WTC11 (cell line): ENCODE measurements around the gene CYYR1. TPM values are rescaled to one million over a fixed set of nuclear protein-coding genes. Genes with fewer than 3 reads are reported as not detected.

Experiments used
- ATAC-seq: fragments of 200-7000 bp; cut with Tn5 transposase; 2 replicates; pipeline ENCODE4 v1.10.0; 2021; ENCODE audit warnings: mild to moderate bottlenecking, moderate library complexity
- CTCF ChIA-PET: fragments of 300-600 bp; sonication (Branson Sonifier 250); formaldehyde crosslinking; loops from one replicate; lab custom pipeline; 2021; ENCODE audit warnings: antibody characterized with exemption; lab: Charles Lee
- POLR2A ChIA-PET: fragments of 350-600 bp; sonication (Branson Sonifier 250); formaldehyde crosslinking; loops from one replicate; lab custom pipeline; 2021; ENCODE audit warnings: antibody characterized with exemption; lab: Charles Lee
- DNase-seq: peaks from one replicate; pipeline ENCODE4 v3.0.0; 2021; ENCODE audit warnings: low spot score
- H3K27ac Mint-ChIP-seq: 2 replicates; pipeline ENCODE4 v1.8.0; 2021; ENCODE audit warnings: mixed read lengths
- H3K27me3 Mint-ChIP-seq: 2 replicates; pipeline ENCODE4 v1.8.0; 2021; ENCODE audit warnings: low read depth, mild to moderate bottlenecking, moderate library complexity, mixed read lengths
- H3K36me3 Mint-ChIP-seq: 2 replicates; pipeline ENCODE4 v1.8.0; 2021; ENCODE audit warnings: mixed read lengths
- H3K4me1 Mint-ChIP-seq: 2 replicates; pipeline ENCODE4 v1.8.0; 2022; ENCODE audit warnings: mixed read lengths
- H3K4me3 Mint-ChIP-seq: 2 replicates; pipeline ENCODE4 v1.8.0; 2021; ENCODE audit warnings: mild to moderate bottlenecking, moderate library complexity, mixed read lengths
- H3K9me3 Mint-ChIP-seq: 2 replicates; pipeline ENCODE4 v1.8.0; 2021; ENCODE audit warnings: mixed read lengths
- AR ChIP-seq: fragments of 250-450 bp; sonication (Bioruptor Pico); IDR thresholded peaks from 2 replicates; pipeline ENCODE4 v1.9.0; 2021; ENCODE audit warnings: mild to moderate bottlenecking
- CBFB ChIP-seq: sonication (generic); formaldehyde crosslinking; IDR thresholded peaks from 2 replicates; pipeline ENCODE4 v1.8.1; 2022; ENCODE audit warnings: mild to moderate bottlenecking, low read depth, missing genetic modification reagents
- EMX1 ChIP-seq: fragments of 250-450 bp; sonication (Bioruptor Pico); IDR thresholded peaks from 2 replicates; pipeline ENCODE4 v1.8.0; 2021; ENCODE audit warnings: mild to moderate bottlenecking
- ERG ChIP-seq: fragments of 250-450 bp; sonication (Bioruptor Pico); IDR thresholded peaks from 2 replicates; pipeline ENCODE4 v1.8.0; 2021; ENCODE audit warnings: mild to moderate bottlenecking
- MAX ChIP-seq: sonication (generic); formaldehyde crosslinking; IDR thresholded peaks from 2 replicates; pipeline ENCODE4 v1.8.0; 2022; ENCODE audit warnings: mild to moderate bottlenecking, missing genetic modification reagents
- MYBL2 ChIP-seq: sonication (generic); formaldehyde crosslinking; IDR thresholded peaks from 2 replicates; pipeline ENCODE4 v1.8.1; 2023; ENCODE audit warnings: mild to moderate bottlenecking, moderate library complexity, missing genetic modification reagents
- NFYB ChIP-seq: sonication (generic); formaldehyde crosslinking; conservative IDR thresholded peaks from 2 replicates; pipeline ENCODE4 v1.8.0; 2022; ENCODE audit warnings: low read depth, missing genetic modification reagents
- RELA ChIP-seq: sonication (generic); formaldehyde crosslinking; IDR thresholded peaks from 2 replicates; pipeline ENCODE4 v1.8.1; 2022; ENCODE audit warnings: missing genetic modification reagents, mild to moderate bottlenecking, borderline replicate concordance
- SMAD3 ChIP-seq: sonication (generic); formaldehyde crosslinking; IDR thresholded peaks from 2 replicates; pipeline ENCODE4 v1.8.0; 2022; ENCODE audit warnings: missing genetic modification reagents, mild to moderate bottlenecking, borderline replicate concordance
- TCF7 ChIP-seq: sonication (generic); formaldehyde crosslinking; IDR thresholded peaks from 2 replicates; pipeline ENCODE4 v1.8.0; 2022; ENCODE audit warnings: mild to moderate bottlenecking, low read depth, missing genetic modification reagents, moderate library complexity
- ZNF219 ChIP-seq: sonication (generic); formaldehyde crosslinking; IDR thresholded peaks from 2 replicates; pipeline ENCODE4 v1.8.0; 2023; ENCODE audit warnings: missing genetic modification reagents, mild to moderate bottlenecking, borderline replicate concordance
- ZNF232 ChIP-seq: sonication (generic); formaldehyde crosslinking; IDR thresholded peaks from 2 replicates; pipeline ENCODE4 v1.8.0; 2022; ENCODE audit warnings: mild to moderate bottlenecking, missing genetic modification reagents
- ZNF396 ChIP-seq: fragments of 250-450 bp; sonication (Bioruptor Pico); IDR thresholded peaks from 2 replicates; pipeline ENCODE4 v1.8.0; 2021; ENCODE audit warnings: mild to moderate bottlenecking, moderate library complexity, borderline replicate concordance
- total RNA-seq: library from RNA; stranded (reverse); gene quantifications from 3 replicates; pipeline ENCODE4 v1.2.3, GENCODE V29; 2021
- TF ChIP-seq, protein P1 (sequence below): fragments of 250-450 bp; sonication (Bioruptor Pico); conservative IDR thresholded peaks from 2 replicates; pipeline ENCODE4 v1.9.0; 2021; ENCODE audit warnings: mild to moderate bottlenecking
- TF ChIP-seq, protein P2 (sequence below): sonication (generic); formaldehyde crosslinking; conservative IDR thresholded peaks from 2 replicates; pipeline ENCODE4 v1.8.1; 2023; ENCODE audit warnings: mild to moderate bottlenecking, low read depth, missing genetic modification reagents, moderate library complexity
- TF ChIP-seq, protein P3 (sequence below): sonication (generic); formaldehyde crosslinking; IDR thresholded peaks from 2 replicates; pipeline ENCODE4 v1.8.1; 2022; ENCODE audit warnings: low read depth, missing genetic modification reagents, borderline replicate concordance
- TF ChIP-seq, protein P4 (sequence below): fragments of 250-450 bp; sonication (Bioruptor Pico); IDR thresholded peaks from 2 replicates; pipeline ENCODE4 v1.9.0; 2021; ENCODE audit warnings: moderate library complexity, mild to moderate bottlenecking, inconsistent platforms, borderline replicate concordance

The CYYR1 gene
- total RNA-seq, 1 experiment from 2014 or later = 29.3 TPM

GRCh38 chr21:26572702-26573381, at the start of gene CYYR1 (continued):
- TF ChIP-seq, protein P1, sequence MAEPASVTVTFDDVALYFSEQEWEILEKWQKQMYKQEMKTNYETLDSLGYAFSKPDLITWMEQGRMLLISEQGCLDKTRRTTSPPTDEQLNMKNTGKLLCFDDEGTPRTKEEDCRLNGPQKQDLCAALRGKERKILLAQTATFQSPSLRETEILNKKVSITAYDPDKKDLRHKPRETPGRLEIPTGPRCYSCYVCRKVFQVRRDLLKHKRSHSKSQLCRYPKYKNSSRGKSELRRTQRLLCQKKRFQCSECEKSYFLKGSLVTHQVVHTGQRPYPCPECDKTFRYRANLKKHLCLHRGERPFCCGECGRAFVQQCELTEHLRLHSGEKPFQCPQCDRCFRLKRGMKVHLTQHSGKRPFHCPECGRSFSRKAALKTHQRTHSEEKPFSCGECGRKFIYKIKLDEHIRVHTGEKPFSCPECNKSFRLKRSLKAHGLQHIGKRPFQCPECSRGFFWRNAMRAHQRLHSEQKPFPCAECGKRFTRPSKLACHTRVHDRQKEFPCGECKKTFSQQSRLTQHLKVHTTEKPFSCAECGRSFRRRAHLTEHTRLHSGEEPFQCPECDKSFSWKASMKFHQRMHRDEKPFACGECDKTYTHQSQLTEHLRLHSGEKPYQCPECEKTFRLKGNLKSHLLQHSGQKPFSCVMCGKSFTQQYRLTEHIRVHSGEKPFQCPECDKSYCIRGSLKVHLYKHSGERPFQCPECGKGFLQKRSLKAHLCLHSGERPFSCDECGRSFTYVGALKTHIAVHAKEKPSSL (CRISPR knock-in tag) = no peak
- no peak for TF ChIP-seq NFYB (CRISPR knock-in tag)
- TF ChIP-seq, all 79 proteins: peak for 11

- ChIA-PET POLR2A (interaction anchor here (0.6 kb wide), 1 partner anchor 381 kb away, joined by 3 read pairs; no protein-coding TSS in a partner anchor), CTCF (no interaction called here)
- ATAC-seq = no peak
- Mint-ChIP-seq H3K27ac (no peak overlapping the region), H3K4me3 (no peak overlapping the region), H3K27me3 (no peaks in the 10 kb centered on the region; the same call in 1 of the 2 replicates), H3K36me3 (no peaks in the 10 kb centered on the region), H3K4me1 (no peaks in the 10 kb centered on the region), H3K9me3 (peaks cover under 1% of the 10 kb centered on the region; the same call in 1 of the 2 replicates)
- TF ChIP-seq RELA (CRISPR knock-in tag) = no peak
- TF ChIP-seq, protein P2, sequence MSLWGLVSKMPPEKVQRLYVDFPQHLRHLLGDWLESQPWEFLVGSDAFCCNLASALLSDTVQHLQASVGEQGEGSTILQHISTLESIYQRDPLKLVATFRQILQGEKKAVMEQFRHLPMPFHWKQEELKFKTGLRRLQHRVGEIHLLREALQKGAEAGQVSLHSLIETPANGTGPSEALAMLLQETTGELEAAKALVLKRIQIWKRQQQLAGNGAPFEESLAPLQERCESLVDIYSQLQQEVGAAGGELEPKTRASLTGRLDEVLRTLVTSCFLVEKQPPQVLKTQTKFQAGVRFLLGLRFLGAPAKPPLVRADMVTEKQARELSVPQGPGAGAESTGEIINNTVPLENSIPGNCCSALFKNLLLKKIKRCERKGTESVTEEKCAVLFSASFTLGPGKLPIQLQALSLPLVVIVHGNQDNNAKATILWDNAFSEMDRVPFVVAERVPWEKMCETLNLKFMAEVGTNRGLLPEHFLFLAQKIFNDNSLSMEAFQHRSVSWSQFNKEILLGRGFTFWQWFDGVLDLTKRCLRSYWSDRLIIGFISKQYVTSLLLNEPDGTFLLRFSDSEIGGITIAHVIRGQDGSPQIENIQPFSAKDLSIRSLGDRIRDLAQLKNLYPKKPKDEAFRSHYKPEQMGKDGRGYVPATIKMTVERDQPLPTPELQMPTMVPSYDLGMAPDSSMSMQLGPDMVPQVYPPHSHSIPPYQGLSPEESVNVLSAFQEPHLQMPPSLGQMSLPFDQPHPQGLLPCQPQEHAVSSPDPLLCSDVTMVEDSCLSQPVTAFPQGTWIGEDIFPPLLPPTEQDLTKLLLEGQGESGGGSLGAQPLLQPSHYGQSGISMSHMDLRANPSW = no peak
- no peak for TF ChIP-seq EMX1 (CRISPR knock-in tag)
- TF ChIP-seq TCF7 (CRISPR knock-in tag) = no peak
- no peak for TF ChIP-seq ZNF396 (CRISPR knock-in tag)
- no peak for DNase-seq
These were observed 44.1 kb upstream of the CYYR1 start for GRCh38 chr21:26617176-26617575.

DNA sequence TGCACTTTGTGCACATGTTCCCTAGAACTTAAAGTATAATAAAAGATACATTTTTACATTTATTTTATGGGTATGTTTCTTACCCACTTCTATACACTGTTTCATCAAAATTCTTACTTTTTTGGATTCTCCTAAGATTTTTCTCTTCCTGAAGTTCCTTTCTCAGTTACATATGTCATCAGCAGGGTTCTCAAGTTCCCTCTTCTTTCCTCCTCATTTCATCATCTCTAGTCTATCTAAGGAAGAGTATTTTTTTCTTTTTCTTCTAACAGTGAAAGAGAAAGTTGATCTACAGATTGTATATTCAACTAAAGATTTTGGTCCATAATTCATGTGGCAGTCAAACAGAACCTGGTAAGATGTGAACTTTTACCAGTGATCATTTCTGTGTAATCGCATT, 41.2 kb upstream of the CYYR1 start:
- Mint-ChIP-seq H3K4me1 (no peaks in the 10 kb centered on the region), H3K36me3 (no peaks in the 10 kb centered on the region), H3K4me3 (no peak overlapping the region), H3K9me3 (peaks cover 7% of the 10 kb centered on the region), H3K27me3 (no peaks in the 10 kb centered on the region; the same call in 1 of the 2 replicates), H3K27ac (no peak overlapping the region)
- CTCF ChIA-PET = no interaction called here
- TF ChIP-seq, protein P3, sequence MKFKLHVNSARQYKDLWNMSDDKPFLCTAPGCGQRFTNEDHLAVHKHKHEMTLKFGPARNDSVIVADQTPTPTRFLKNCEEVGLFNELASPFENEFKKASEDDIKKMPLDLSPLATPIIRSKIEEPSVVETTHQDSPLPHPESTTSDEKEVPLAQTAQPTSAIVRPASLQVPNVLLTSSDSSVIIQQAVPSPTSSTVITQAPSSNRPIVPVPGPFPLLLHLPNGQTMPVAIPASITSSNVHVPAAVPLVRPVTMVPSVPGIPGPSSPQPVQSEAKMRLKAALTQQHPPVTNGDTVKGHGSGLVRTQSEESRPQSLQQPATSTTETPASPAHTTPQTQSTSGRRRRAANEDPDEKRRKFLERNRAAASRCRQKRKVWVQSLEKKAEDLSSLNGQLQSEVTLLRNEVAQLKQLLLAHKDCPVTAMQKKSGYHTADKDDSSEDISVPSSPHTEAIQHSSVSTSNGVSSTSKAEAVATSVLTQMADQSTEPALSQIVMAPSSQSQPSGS (CRISPR knock-in tag) = no peak
- TF ChIP-seq, protein P4, sequence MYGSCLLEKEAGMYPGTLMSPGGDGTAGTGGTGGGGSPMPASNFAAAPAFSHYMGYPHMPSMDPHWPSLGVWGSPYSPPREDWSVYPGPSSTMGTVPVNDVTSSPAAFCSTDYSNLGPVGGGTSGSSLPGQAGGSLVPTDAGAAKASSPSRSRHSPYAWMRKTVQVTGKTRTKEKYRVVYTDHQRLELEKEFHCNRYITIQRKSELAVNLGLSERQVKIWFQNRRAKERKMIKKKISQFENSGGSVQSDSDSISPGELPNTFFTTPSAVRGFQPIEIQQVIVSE (CRISPR knock-in tag) = no peak
- TF ChIP-seq MYBL2 (CRISPR knock-in tag) = no peak
- TF ChIP-seq ERG (CRISPR knock-in tag) = no peak
- no peak for TF ChIP-seq ZNF219 (CRISPR knock-in tag)
- TF ChIP-seq SMAD3 = no peak
- TF ChIP-seq, protein P2 = no peak
- TF ChIP-seq CBFB (CRISPR knock-in tag) = no peak
- TF ChIP-seq ZNF232 (CRISPR knock-in tag) = no peak
- no peak for TF ChIP-seq MAX (CRISPR knock-in tag)
- TF ChIP-seq AR (CRISPR knock-in tag) = no peak
- DNase-seq = no peak
- POLR2A ChIA-PET = no interaction called here
- ATAC-seq = no peak
